ENCODE measurements around the gene HMOX1. TPM values are rescaled to one million over a fixed set of nuclear protein-coding genes. Genes with fewer than 3 reads are reported as not detected.
A peak's percentile ranks its signal among the peaks of the same experiment; 100 is the strongest.

Gene HMOX1
- total RNA-seq, 1 experiment from 2014 or later, result 93.0 TPM

DNA sequence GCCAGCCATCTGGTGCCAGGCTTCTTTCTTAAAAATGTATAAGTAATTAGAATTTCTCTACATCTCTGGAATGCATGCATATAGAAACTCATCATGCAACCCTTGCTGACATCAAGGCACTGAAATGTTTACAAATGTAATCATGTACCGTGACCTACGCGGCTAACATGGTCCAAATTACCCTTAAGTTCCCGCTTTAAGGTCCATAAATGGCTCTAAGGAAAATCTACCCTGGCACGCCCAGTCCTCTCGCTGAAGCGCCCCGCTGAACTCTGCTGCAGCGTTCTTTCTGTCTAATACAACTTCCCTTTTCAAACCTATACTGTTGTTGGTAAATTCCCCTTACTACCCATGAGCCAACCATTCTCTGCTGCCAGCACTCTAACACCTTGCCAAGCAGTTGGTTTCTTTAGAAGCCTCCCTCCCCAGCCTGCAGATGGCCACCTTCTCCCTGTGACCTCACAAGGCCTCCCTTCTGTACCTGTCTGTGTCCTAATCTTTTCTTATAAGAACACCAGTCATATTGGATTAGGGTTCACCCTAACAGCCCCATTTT lies 13.5 kb upstream of the HMOX1 start:
- Histone ChIP-seq H3K4me3 (ENCODE audit: low read depth, low read length) (no peak overlapping the region), H3K27me3 (replicated peaks; ENCODE audit: control insufficient read depth, insufficient read depth, low read length) (no peaks in the 10 kb centered on the region), H3K9me3 (no peaks in the 10 kb centered on the region), H3K4me1 (peaks cover 33% of the 10 kb centered on the region), H3K36me3 (ENCODE audit: control insufficient read depth, insufficient read depth, low read length) (no peaks in the 10 kb centered on the region)
- H3K4me1 Mint-ChIP-seq (ENCODE audit: low read depth, unreplicated experiment), result peaks cover 29% of the 10 kb centered on the region
- DNase-seq, result no peak
- CTCF ChIA-PET, result no interaction called here
- TF ChIP-seq, protein P1, sequence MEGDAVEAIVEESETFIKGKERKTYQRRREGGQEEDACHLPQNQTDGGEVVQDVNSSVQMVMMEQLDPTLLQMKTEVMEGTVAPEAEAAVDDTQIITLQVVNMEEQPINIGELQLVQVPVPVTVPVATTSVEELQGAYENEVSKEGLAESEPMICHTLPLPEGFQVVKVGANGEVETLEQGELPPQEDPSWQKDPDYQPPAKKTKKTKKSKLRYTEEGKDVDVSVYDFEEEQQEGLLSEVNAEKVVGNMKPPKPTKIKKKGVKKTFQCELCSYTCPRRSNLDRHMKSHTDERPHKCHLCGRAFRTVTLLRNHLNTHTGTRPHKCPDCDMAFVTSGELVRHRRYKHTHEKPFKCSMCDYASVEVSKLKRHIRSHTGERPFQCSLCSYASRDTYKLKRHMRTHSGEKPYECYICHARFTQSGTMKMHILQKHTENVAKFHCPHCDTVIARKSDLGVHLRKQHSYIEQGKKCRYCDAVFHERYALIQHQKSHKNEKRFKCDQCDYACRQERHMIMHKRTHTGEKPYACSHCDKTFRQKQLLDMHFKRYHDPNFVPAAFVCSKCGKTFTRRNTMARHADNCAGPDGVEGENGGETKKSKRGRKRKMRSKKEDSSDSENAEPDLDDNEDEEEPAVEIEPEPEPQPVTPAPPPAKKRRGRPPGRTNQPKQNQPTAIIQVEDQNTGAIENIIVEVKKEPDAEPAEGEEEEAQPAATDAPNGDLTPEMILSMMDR (IDR thresholded peaks at IDR 0.05; ENCODE audit: insufficient read depth in 1 of 2, low read depth in 1 of 2, low read length in 1 of 2, severe bottlenecking in 1 of 2, unreplicated experiment in 1 of 2), result no peak
- POLR2A ChIA-PET, result no interaction called here
- peak overlapping the region; percentile 64 for H3K27ac Mint-ChIP-seq (ENCODE audit: unreplicated experiment)
- BruUV-seq (replicated peaks), result no TSS peak
- peaks cover 9% of the 10 kb centered on the region for H3K36me3 Mint-ChIP-seq (ENCODE audit: insufficient read depth, unreplicated experiment)
- intact Hi-C loops (cut with micrococcal nuclease; ENCODE audit: unreplicated experiment), result loop anchor here (1.0 kb wide), 1 partner anchor 12 kb away; no protein-coding TSS in a partner anchor
- no peaks in the 10 kb centered on the region for H3K27me3 Mint-ChIP-seq (ENCODE audit: insufficient read depth, unreplicated experiment)
- H3K9me3 Mint-ChIP-seq (ENCODE audit: unreplicated experiment), result no peaks in the 10 kb centered on the region
- no peak overlapping the region for H3K4me3 Mint-ChIP-seq (ENCODE audit: unreplicated experiment)

DNA sequence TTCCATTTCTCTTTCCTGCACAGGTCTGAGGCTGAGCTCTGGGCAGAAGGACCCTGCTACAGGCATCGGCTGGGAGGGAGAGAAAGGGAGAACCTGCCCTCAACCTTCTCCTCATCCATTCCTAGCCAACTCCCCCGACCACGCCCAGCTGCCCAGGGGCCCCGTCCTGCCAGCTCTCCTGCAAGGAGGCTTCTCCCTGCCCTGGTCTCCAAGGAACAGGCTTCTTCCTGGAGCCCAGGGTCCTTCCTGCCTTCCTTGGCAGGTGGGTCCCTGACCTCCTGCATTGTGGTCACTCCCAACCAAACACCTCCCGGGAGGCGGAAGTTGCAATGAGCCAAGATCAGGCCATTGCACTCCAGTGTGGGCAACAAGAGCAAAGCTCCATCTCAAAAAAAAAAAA lies 12.5 kb upstream of the HMOX1 start:
- no peaks in the 10 kb centered on the region for H3K9me3 ChIP-seq
- TF ChIP-seq, protein P1 (IDR thresholded peaks at IDR 0.05; ENCODE audit: insufficient read depth in 1 of 2, low read depth in 1 of 2, low read length in 1 of 2, severe bottlenecking in 1 of 2, unreplicated experiment in 1 of 2), result no peak
- intact Hi-C loops (cut with micrococcal nuclease; ENCODE audit: unreplicated experiment), result no loop called here
- ChIA-PET CTCF (interaction anchor here (0.8 to 1.2 kb wide), 3 partner anchors 12 to 53 kb away, joined by 3 to 12 read pairs (median 6); partner anchors contain the start of gene HMOX1), POLR2A (no interaction called here)
- H3K4me1 ChIP-seq, result peaks cover 36% of the 10 kb centered on the region
- peaks cover 29% of the 10 kb centered on the region for H3K4me1 Mint-ChIP-seq (ENCODE audit: low read depth, unreplicated experiment)
- H3K4me3 Mint-ChIP-seq (ENCODE audit: unreplicated experiment), result no peak overlapping the region
- no peak overlapping the region for H3K27ac Mint-ChIP-seq (ENCODE audit: unreplicated experiment)
- H3K36me3 Mint-ChIP-seq (ENCODE audit: insufficient read depth, unreplicated experiment), result peaks cover 10% of the 10 kb centered on the region
- H3K4me3 ChIP-seq (ENCODE audit: low read depth, low read length), result no peak overlapping the region
- H3K27me3 ChIP-seq (replicated peaks; ENCODE audit: control insufficient read depth, insufficient read depth, low read length), result no peaks in the 10 kb centered on the region
- no peaks in the 10 kb centered on the region for H3K27me3 Mint-ChIP-seq (ENCODE audit: insufficient read depth, unreplicated experiment)
- H3K9me3 Mint-ChIP-seq (ENCODE audit: unreplicated experiment), result no peaks in the 10 kb centered on the region
- no TSS peak for BruUV-seq (replicated peaks)
- DNase-seq, result no peak
- no peaks in the 10 kb centered on the region for H3K36me3 ChIP-seq (ENCODE audit: control insufficient read depth, insufficient read depth, low read length)

DNA sequence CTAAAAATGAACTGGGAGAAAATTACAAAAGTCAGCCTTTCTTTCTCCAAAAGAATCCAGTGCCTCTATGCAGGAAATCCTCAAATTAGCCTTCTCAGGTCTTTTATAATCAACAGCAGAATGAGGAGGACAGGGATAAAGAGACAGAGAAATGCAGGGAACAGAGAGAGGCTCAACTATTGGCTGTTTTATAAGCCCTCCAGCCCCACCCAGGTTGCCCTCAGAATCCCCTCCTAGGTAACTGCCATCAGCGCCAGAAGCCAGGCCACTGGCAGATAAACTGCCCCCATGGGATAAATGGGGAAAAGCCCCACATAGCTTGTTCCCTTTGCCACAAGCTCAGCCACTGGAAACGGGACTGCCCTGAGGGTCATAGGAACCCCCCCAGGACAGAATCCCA lies 10.9 kb upstream of the HMOX1 start:
- no peak for DNase-seq
- no peaks in the 10 kb centered on the region for H3K27me3 ChIP-seq (replicated peaks; ENCODE audit: control insufficient read depth, insufficient read depth, low read length)
- BruUV-seq (replicated peaks), result no TSS peak
- TF ChIP-seq, protein P1 (IDR thresholded peaks at IDR 0.05; ENCODE audit: insufficient read depth in 1 of 2, low read depth in 1 of 2, low read length in 1 of 2, severe bottlenecking in 1 of 2, unreplicated experiment in 1 of 2), result no peak
- Mint-ChIP-seq H3K9me3 (ENCODE audit: unreplicated experiment) (no peaks in the 10 kb centered on the region), H3K36me3 (ENCODE audit: insufficient read depth, unreplicated experiment) (peaks cover 16% of the 10 kb centered on the region), H3K27me3 (ENCODE audit: insufficient read depth, unreplicated experiment) (no peaks in the 10 kb centered on the region), H3K4me1 (ENCODE audit: low read depth, unreplicated experiment) (peaks cover 35% of the 10 kb centered on the region), H3K4me3 (ENCODE audit: unreplicated experiment) (no peak overlapping the region), H3K27ac (ENCODE audit: unreplicated experiment) (no peak overlapping the region)
- no peaks in the 10 kb centered on the region for H3K36me3 ChIP-seq (ENCODE audit: control insufficient read depth, insufficient read depth, low read length)
- CTCF ChIA-PET, result interaction anchor here (1.2 to 1.6 kb wide), 2 partner anchors 9 to 16 kb away, joined by 3 to 4 read pairs; no protein-coding TSS in a partner anchor
- H3K4me1 ChIP-seq, result peaks cover 36% of the 10 kb centered on the region
- no peaks in the 10 kb centered on the region for H3K9me3 ChIP-seq
- no peak overlapping the region for H3K4me3 ChIP-seq (ENCODE audit: low read depth, low read length)
- intact Hi-C loops (cut with micrococcal nuclease; ENCODE audit: unreplicated experiment), result no loop called here
- POLR2A ChIA-PET, result no interaction called here
